T-helper 1 cell treated with Interleukin-12 subunit alpha and Interleukin-12 subunit beta and Interleukin-4 antibody, amounts not matched to agents 30 ng/mL and 1 ng/mL, for 36 hours (primary cell): ENCODE measurements around the gene CHAT. TPM values are rescaled to one million over a fixed set of nuclear protein-coding genes. Genes with fewer than 3 reads are reported as not detected.

Source experiments
- intact Hi-C: fragments of 100-400 bp; cut with micrococcal nuclease; formaldehyde crosslinking; loops from one replicate; pipeline ENCODE4 v1.15.1; 2024
- total RNA-seq: library from RNA; stranded (reverse); gene quantifications from 2 replicates; pipeline ENCODE4 v1.2.3, GENCODE V29; 2022

The CHAT gene
- total RNA-seq, 1 donor from 2014 or later = not detected

DNA sequence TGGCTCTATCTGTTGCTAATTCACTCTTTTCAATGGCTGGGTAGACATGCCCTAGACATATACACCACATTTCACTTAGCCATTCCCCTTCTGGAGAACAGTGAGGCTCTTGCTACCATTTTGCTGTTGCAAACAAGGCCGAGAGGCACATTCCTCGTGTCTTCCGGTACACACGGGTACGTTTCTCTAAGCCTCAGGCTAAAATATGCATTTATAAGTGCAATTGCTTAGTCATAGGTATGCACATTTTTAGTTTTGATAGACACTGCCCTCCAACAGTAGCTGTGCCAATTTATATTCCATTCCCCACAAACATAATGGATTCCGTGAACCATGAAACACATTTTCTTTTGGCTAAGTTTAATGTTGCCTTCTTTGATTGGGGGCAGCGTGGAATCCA is 13.2 kb downstream of the CHAT start:
- intact Hi-C loops = no loop called here

DNA sequence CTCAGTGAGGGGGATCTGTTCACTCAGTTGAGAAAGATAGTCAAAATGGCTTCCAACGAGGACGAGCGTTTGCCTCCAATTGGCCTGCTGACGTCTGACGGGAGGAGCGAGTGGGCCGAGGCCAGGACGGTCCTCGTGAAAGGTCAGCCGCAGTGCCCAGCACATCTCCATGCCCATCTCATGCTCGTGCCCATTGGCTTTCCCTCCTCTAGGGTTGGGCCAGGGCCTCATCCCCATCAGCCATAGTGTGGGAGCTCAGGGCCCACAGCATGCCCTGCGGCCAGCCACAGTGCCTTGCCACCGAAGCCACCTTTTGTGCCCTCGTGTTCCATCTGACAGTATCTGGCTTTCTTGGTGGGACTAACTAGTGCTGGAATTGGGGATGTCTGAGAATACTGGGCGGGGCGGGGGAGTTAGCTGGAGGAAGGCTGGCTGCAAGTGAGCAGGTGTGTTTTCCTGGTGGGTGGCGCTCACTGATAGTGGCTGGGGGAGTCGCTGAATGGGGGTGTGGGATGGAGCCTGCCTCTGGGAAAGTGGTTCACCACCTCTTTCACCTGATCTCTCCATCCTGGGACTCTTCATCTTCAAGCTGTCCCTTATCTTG is 13.9 kb downstream of the CHAT start:
- intact Hi-C loops = no loop called here

DNA sequence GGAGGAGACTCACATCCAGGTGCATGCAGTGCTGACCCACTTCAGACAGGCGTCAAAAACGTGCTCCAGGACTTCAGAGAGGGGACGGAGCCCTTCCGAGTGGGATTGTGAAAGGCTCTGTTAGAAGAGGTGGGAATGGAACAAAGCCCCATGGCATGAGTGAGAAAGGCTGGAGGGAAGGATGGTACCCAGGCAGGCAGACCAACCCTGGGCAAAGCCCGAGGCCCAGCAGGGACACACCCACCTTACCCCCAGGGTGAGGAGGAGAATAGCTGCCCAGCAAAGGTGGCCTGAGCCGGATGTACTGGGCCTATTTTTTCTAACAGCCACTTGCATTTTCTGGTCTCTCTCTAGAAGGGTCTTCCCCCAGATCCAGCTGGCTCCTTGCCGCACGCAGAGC is 14.8 kb downstream of the CHAT start:
- intact Hi-C loops = no loop called here

DNA sequence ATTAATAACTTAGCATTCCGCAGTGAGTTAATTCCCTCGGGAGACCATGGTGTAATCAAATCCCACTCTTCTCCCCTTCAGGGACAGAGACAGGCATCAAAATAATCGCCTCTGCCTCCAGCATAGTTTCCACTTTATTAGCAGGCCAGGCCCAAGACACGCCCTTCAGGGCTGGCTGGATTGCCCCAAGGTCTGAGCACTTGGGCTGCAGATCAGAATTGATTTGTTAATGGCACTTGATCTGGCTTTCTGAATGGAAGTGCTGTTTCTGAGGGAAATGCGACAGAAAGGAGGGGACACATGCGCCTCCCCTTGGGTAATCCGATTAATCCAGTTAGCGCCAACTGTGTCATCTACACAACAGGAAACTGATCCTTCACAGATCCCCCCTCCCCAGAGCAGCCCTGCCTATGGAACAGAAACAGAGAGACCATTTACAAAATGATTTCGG is 15.6 kb downstream of the CHAT start:
- intact Hi-C loops = no loop called here

DNA sequence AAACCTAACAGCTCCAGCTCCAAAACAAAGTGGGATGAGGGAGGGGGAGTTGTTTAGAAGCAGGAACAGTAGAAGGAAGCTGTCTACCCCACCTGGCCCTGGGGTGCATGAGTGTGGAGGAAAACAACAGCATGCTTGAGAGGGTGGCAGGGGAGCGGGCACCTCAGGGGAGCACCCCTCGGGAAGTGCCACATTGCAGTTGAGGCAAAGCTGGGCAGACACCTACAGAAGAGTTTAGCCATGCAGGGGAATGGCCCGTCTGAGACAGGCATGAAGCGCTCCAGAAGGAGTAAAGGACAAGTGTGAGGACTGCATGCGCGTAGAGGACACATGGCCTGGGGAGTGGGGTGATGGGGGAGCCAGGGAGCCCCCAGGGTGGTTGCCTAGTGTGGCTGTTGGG is 18.1 kb downstream of the CHAT start:
- intact Hi-C loops = no loop called here

DNA sequence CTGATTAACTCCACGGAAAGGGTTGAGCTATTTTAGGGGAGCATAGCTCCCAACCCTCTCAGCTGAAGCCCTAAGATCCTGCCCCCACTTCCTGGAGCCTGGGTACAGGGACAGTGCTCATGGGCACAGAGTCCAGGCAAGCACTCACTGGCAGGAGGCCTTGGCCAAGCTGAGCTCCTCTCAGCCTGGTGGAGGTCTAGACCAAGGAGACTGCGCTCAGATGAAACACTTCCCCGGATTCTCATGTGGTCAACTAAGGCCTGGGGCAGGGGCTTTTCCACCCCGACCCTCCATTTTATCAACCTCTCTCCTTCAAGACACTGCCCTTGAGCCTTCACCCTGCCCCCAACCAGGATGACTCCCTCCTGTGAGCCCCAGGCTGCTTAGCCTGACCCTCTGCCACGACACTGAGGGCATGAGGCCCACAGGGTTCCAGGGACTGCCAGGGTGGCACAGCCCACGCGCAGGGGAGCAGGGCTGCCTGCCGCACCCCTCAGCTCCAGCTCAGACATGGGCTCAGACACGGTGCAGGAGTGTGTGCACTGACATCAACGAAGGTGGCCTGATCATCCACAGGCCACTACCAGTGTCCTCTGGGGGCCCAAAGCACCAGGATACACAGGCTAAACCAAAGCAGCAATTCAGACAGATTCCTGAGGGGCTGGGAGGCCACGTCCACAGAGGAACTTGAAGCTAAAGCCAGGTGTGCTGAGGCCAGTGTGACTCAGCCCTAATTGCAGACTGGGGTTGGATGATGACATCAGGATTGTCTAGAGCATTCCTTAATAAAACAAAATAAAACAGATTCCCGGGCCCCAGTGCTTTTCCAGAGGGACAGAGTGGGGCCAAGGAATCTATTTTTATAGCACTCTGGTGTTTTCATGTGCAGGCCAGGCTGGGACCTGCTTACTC is 18.8 kb downstream of the CHAT start:
- intact Hi-C loops = no loop called here

DNA sequence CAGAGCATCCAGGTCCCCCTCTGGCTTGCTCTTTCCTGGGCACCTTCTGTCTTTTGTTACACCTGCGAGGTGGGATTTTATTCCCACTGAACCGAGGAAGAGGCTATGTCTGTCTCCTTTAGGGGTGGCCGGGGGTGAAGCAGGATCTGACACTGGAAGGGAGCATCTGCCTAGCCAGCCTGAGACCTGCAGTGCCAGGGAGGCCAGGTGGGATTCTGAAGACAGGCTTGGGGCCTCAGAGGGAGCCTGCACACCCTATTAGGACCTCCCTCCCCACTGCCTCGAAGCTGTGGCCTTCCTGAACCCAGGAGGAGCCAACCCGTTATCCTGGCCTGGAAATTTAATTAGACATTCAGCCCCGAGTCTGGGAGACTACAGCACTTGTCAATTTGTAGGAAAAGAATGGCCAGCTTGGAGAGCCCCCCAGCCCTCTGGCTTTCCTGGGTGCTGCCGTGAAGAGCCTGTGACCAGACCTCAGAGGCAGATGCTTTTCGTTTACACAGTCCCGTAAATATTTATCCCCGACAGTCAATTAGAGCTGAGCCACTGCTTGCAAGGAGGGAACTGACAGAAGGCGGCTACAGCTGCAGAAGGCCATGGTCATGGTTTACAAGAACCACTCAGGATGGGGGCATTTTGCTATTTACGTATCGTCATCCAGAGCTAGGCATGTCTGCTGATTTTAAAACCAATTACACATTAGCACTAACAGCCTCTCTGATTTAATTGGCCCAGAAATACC is 19.7 kb downstream of the CHAT start:
- intact Hi-C loops = no loop called here

DNA sequence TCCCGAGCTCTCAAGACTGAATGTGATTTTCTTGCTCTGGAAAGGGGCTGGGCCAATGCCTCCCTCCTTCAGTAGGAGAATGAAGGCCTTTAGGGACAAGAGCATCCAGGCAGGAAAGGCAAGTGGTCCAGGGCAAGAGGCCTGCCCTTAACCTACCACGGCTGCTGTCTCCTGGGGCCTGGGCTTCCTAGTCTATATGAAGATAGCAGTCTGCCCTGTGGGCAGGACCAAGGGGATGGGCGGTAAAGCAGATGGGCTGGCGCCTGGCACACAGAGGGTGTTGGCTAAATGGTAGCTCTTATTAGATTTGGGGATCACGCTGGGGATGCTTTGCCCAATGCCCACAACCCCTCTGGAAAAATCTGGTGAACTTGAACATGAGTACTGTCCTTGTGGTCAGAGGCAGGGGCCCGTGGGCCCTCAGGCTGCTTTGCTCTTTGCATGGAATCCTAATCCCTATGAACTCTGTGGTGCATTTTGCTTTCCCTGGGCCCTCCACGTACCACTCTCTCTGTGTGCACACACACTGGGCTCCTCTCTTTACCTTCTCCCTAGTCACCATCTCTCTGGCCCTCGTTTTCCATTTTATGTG is 20.3 kb downstream of the CHAT start:
- intact Hi-C loops = no loop called here

DNA sequence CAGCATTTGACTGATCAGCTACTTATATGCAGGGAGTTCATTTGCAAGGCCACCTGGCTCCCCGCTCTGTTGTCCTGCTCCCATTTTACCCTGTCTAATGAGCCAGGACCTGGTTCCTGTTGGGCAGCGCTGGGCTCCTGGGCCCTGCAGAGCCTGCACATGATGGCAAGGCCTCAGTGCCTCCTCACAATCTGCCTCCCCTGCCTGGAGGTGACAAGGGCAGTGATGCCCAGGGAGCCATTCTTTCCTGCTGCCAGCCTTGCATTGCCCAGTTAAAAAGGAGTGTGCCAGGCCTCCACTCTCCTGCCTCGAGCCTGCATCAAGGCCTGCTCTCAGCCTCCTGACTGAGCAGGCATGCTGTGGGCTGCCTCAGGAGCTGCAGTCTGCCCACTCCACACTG is 28.5 kb downstream of the CHAT start:
- intact Hi-C loops = no loop called here

DNA sequence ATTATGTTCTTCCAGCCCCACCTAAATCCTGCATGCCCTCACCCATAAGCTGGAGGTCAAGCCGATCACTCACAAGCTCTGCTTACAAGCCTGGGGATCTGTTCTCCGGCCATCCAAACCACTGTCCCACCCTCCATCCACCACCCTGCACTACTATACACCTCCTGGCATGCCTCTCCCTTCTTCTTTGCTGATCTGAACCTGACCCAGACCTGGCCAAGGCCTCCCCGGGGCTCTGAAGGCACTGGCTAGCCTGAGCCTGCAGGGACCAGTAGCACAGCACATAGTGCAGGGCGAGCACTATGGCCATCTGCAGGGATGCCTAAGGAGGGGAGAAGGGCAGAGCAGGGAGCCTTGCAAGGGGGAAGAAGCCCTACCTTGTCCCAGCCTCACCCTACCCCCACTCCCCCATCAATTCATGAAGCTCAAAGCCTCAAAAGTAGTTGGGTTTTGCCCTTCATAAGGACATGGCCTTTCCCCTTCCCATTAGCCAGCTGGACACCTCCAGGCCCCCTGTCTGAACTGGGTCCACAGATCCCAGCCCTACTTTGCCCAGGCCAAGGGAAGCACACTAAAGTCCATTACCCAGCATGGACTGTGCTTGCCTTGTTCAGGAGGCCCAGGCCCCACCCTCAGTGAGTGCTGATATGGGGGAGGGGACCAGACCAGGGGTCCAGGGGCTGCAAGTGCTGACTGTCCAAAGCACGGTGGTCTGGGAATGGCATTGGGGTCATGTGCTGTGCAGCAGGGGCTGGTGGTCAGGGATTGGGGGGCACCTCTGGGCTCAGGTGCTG is 29.6 kb downstream of the CHAT start:
- intact Hi-C loops = no loop called here

DNA sequence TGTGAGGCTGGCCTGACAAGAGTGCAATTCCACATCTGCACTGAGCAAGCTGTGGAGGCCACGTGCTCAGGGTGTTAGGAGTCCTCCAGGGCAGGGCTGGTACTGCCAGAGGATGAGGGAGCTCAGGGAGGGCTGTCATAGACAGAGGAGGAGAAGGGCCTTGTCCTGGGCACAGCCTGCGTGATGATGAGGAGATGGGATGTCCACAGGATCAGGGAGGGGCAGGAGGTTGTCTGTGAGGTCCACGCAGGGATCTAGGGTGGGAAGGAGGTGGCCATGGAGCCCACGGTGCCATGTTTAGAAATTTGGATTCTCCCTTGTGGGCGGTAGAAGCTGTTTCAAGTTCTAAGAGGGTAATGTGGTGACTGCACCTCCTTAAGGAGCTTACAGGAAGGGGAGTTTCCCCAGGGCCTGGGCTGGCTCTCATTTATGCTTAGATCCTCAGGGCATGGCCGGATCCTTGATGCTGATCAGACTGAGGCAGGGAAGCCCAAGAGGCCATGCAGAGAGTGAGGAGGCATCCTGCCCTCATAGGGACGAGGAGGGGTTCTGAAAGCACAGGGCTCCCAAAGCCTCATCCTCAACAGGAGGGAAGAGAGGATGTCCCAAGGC is 30.3 kb downstream of the CHAT start:
- intact Hi-C loops = no loop called here

DNA sequence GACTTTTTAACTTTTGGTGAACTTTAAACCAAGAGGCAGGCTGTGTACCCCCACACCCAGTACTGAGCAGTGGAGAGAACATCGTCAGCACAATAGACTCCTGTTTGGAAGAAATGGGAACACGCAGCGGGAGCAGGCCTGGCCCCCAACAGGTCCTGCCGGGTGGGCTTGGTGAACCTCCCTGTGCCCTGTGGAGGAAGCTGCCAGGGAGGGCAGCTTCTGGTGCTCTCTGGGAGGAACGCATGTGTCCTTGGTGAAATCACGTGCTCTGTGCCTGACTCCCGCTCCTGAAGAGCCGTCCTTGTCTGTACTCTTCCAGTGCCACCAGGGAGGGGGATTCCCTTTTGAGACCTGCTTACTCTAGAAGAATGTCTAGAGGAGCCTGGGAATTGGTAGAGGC is 31.6 kb downstream of the CHAT start:
- intact Hi-C loops = no loop called here

DNA sequence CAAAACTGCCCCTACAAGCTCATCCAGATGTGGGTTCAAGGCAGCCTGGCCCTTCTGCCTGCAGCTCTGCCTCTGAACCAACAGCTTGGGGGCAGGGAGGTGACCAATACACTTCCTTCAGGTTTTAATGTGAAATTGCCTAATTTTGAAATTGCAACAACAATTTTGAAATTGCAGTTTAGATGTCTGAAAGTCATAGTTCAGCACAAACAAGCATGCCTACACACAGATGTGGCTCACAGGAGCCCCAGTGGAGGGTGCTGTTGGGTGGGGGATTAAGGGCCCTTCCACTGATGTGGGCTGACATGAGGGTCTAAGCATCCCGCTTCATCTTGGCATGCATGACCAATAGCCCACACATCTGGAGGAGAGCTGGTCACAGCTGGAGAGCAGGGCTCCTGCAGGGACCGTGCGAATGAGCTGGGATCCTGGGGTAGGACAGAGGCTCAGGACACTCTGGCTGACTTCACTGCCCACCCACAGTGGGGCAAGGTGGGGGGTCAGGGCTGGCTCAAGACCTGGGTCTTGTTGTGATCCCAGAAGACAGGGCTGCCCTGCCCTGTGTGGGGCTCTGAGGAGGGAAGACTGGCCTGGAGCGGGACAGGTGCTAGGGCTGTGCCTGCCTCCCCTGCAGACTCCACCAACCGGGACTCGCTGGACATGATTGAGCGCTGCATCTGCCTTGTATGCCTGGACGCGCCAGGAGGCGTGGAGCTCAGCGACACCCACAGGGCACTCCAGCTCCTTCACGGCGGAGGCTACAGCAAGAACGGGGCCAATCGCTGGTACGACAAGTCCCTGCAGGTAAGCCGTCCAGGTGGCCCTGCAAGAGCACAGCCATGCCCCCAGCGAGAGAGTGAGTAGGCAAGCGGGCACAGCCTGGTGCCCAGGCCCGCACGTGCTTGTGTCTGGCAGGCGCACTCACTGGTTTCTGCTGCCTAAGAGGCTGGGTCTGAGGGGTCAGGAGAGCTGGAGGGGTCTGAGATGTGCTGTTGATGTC is 32.3 kb downstream of the CHAT start:
- intact Hi-C loops = no loop called here

DNA sequence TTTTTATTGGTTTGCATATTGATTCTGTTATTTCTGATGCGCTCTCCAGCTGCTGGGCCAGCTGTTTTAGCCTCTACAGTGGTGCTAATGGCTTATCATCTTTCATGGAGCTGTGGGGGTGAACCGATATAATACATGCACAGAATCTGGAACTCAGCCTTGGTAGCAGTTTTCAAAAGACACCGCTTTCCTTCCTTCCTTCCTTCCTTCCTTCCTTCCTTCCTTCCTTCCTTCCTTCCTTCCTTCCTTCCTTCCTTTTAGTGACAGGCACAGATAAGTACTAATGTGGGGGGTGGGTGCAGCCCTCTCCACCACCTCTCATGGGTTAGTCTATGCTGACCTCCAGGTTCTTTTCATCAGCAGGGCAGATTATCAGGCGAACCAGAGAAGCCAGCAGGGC is 33.7 kb downstream of the CHAT start:
- intact Hi-C loops = no loop called here

DNA sequence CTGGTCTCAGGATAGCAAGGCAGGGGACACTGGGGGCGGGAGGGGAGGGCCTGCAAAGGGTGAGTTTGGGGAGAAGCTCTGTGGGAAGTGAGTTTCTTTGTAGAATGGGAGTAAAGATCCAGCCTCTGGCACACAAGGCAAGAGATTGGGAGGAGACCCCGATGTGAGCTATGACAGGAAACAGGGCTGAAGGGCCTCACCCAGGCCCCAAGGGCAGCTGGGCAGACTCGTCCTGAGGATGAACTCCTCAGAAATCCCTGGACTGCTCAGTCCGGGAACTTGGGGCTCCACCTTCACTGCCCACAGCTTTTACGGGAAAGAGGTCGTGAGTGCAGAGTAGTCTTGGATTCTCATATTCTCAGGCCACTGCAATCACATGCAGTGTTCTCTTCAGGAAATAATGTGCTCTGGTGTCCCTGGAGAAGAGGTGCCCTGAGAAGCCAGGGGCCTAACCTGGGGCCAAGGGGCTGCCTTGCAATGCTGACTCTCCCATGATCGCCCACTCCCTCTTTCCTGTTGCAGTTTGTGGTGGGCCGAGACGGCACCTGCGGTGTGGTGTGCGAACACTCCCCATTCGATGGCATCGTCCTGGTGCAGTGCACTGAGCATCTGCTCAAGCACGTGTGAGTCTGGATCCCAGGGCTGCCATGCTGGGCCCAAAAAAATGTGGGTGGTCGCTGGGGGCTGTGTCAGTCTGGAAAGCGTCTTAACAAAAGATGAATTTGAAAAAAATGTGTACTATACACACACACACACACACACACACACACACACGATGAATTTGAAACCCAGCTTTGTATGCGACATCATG is 34.4 kb downstream of the CHAT start:
- intact Hi-C loops = no loop called here

DNA sequence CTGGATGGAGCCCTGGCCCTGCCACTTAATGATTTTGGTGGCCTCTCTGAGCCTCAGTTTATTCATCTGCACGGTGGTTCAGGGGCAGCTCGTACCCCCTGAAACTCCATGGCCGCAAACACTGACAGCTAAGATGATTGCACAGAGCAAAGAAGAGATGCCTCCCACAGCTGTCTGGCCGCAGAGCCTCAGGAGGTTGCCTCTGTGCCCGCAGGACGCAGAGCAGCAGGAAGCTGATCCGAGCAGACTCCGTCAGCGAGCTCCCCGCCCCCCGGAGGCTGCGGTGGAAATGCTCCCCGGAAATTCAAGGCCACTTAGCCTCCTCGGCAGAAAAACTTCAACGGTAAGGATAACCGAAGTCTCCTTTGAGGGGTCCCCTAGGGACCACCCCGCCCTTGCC is 35.5 kb downstream of the CHAT start:
- intact Hi-C loops = loop anchor here (1.0 kb wide), 1 partner anchor 42 kb away; no protein-coding TSS in a partner anchor

DNA sequence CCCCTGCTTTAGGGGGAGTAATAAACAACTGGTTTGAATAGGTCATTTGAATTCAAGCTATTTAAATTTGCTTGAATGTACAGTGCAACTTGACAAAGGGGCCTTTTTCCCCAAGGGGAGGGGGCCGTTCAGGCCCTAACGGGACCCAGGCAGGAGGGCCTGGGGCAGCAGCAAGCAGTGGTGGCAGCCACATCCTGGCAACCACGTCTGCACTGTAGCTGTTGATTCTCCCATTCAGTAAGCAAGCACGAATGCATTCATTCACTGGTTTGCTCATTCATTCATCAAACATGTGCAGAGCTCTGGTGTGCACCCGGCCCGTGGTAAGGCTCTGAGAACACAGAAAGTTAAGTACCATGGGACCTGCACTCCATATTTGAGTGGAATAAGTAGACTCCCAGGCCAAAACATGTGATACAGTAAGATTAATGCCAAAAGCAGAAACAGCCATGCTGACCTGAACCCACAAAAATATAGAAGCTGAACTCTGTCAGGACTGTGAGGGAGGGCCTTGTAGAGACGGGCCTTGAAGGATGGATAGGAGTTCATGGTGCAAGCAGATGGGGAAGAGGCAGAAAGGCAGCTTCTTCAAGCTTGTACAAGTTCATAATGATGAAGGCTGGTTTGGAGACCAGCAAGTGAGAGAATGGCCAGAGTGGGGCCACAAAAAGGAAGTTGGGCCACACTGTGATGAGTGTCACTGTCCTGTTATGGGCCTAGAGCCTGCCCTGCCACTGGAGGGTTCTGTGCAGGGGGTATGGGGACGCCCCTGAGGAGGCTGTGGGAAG is 36.3 kb downstream of the CHAT start:
- intact Hi-C loops = loop anchor here (1.0 kb wide), 1 partner anchor 43 kb away; no protein-coding TSS in a partner anchor

DNA sequence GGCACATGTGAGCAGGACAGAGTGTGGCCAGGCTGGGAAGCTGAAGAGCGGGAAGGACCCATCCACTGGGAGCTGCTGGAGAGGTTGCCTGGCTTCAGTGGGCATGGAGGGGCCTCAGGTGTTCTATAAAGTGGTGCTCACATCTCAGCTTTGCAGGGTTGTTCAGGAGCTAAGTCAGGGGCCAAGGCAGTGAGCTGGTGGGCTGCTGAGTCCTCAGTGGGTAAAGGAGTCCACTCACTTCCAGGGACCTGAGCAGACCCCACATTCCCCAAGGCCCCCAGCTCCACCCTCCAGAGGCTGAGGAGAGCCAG is 36.8 kb downstream of the CHAT start:
- intact Hi-C loops = loop anchor here (1.0 kb wide), 1 partner anchor 291 kb away; no protein-coding TSS in a partner anchor
